ENCODE measurements around the gene TRIM41. TPM values are rescaled to one million over a fixed set of nuclear protein-coding genes. Genes with fewer than 3 reads are reported as not detected.

TRIM41 gene
- total RNA-seq, 2 donors from 2014 or later: 22.2 to 41.1 TPM

- no peaks in the 10 kb centered on the region for H3K9me3 ChIP-seq
- no peak for TF ChIP-seq CTCF (IDR thresholded peaks at IDR 0.05)
- H3K27me3 ChIP-seq: no peaks in the 10 kb centered on the region
- intact Hi-C loops (cut with DNase I): no loop called here
- DNase-seq: peak; percentile 94
- peak overlapping the region; percentile 67 for H3K4me3 ChIP-seq
- peak overlapping the region; percentile 93 for H3K27ac ChIP-seq
- peaks cover 2% of the 10 kb centered on the region for H3K36me3 ChIP-seq
- H3K9ac ChIP-seq (ENCODE audit: low read depth in 2 of 2, low read length in 2 of 2): peak overlapping the region; percentile 96 to 99
- peaks cover 19% of the 10 kb centered on the region for H3K4me1 ChIP-seq
Observed at GRCh38 chr5:181246276-181247049, 23.4 kb downstream of the TRIM41 start.

GRCh38 chr5:181248277-181248676, 25.2 kb downstream of the TRIM41 start:
- TF ChIP-seq CTCF (IDR thresholded peaks at IDR 0.05): no peak
- no peaks in the 10 kb centered on the region for H3K36me3 ChIP-seq
- peak overlapping the region; percentile 8 for H3K27ac ChIP-seq
- no peaks in the 10 kb centered on the region for H3K27me3 ChIP-seq
- DNase-seq: no peak
- peak overlapping the region; percentile 65 to 90 for H3K9ac ChIP-seq (ENCODE audit: low read depth in 2 of 2, low read length in 2 of 2)
- intact Hi-C loops (cut with DNase I): no loop called here
- H3K4me1 ChIP-seq: peaks cover 14% of the 10 kb centered on the region
- peak overlapping the region; percentile 67 for H3K4me3 ChIP-seq
- H3K9me3 ChIP-seq: no peaks in the 10 kb centered on the region

GRCh38 chr5:181255276-181255675, 32.2 kb downstream of the TRIM41 start:
- Histone ChIP-seq H3K4me3 (no peak overlapping the region), H3K36me3 (no peaks in the 10 kb centered on the region), H3K4me1 (no peaks in the 10 kb centered on the region), H3K9ac (ENCODE audit: low read depth in 2 of 2, low read length in 2 of 2) (no peak overlapping the region), H3K27me3 (no peaks in the 10 kb centered on the region), H3K9me3 (no peaks in the 10 kb centered on the region), H3K27ac (no peak overlapping the region)
- TF ChIP-seq CTCF (IDR thresholded peaks at IDR 0.05): no peak
- intact Hi-C loops (cut with DNase I): no loop called here
- no peak for DNase-seq

GRCh38 chr5:181255836-181256578, 32.9 kb downstream of the TRIM41 start:
- no peak overlapping the region for H3K27ac ChIP-seq
- intact Hi-C loops (cut with DNase I): no loop called here
- no peak overlapping the region for H3K9ac ChIP-seq (ENCODE audit: low read depth in 2 of 2, low read length in 2 of 2)
- H3K27me3 ChIP-seq: no peaks in the 10 kb centered on the region
- TF ChIP-seq CTCF (IDR thresholded peaks at IDR 0.05): no peak
- no peaks in the 10 kb centered on the region for H3K9me3 ChIP-seq
- DNase-seq: no peak
- no peak overlapping the region for H3K4me3 ChIP-seq
- H3K36me3 ChIP-seq: no peaks in the 10 kb centered on the region
- no peaks in the 10 kb centered on the region for H3K4me1 ChIP-seq

- Histone ChIP-seq H3K9ac (ENCODE audit: low read depth in 2 of 2, low read length in 2 of 2) (peak overlapping the region in 1 of 2 donors; percentile 99), H3K36me3 (no peaks in the 10 kb centered on the region), H3K4me3 (peak overlapping the region; percentile 95), H3K27ac (no peak overlapping the region), H3K4me1 (no peaks in the 10 kb centered on the region), H3K9me3 (no peaks in the 10 kb centered on the region), H3K27me3 (no peaks in the 10 kb centered on the region)
- TF ChIP-seq CTCF (IDR thresholded peaks at IDR 0.05): no peak
- no peak for DNase-seq
- intact Hi-C loops (cut with DNase I): no loop called here
Observed at GRCh38 chr5:181258576-181258975, 35.5 kb downstream of the TRIM41 start.

Data from colonic mucosa (tissue), 4 donors.